GM12878 (cell line): Measurements from ENCODE around the gene GRM5. TPM values are rescaled to one million over a fixed set of nuclear protein-coding genes. Genes with fewer than 3 reads are reported as not detected.

ENCODE experiments used
- ATAC-seq: fragments of 200-7000 bp; cut with Tn5 transposase; 3 replicates; pipeline ENCODE4 v1.9.1; 2020; ENCODE audit warnings: mild to moderate bottlenecking, moderate library complexity
- BruUV-seq: library from RNA; stranded (reverse); fragments of 400-500 nt; replicated peaks from 2 replicates; lab custom pipeline; 2021; lab: Mats Ljungman, UMichigan
- CTCF ChIA-PET: fragments of 300-600 bp; sonication (Branson Sonifier 250); formaldehyde crosslinking; extraction: SDS; loops from one replicate; lab custom pipeline; 2021; ENCODE audit warnings: inconsistent platforms; lab: Yijun Ruan, JAX
- POLR2A ChIA-PET: fragments of 350-600 bp; formaldehyde crosslinking; extraction: SDS; loops from one replicate; lab custom pipeline; 2021; ENCODE audit warnings: inconsistent platforms; lab: Charles Lee
- RAD21 ChIA-PET: fragments of 300-600 bp; sonication (Branson Sonifier 250); formaldehyde crosslinking; loops from one replicate; lab custom pipeline; 2023; ENCODE audit warnings: antibody characterized with exemption; ENCODE audit not compliant: unreplicated experiment; lab: Charles Lee
- SMC1A ChIA-PET: fragments of 300-600 bp; sonication (Branson Sonifier 250); formaldehyde crosslinking; loops from one replicate; lab custom pipeline; 2023; ENCODE audit not compliant: unreplicated experiment, uncharacterized antibody; lab: Charles Lee
- DNase-seq: peaks from one replicate; pipeline ENCODE4 v3.0.0-alpha.2; 2011; ENCODE audit warnings: low read depth, low spot score
- FAIRE-seq: peaks from 3 replicates; lab custom pipeline; 2011; peaks lifted over from hg19 to GRCh38; lab: Jason Lieb, UNC
- H2AFZ ChIP-seq: 2 replicates; pipeline ENCODE4 v1.6.0; 2011; ENCODE audit warnings: low read depth, low read length, control low read depth; ENCODE audit not compliant: control insufficient read depth
- H3K27ac ChIP-seq: 2 replicates; pipeline ENCODE4 v1.5.1; 2011; ENCODE audit warnings: control low read depth; ENCODE audit not compliant: control insufficient read depth, insufficient read depth
- H3K27me3 ChIP-seq, 2 experiments: replicated peaks in 1 of 2; 2 replicates each; pipeline versions ENCODE4 v1.6.0 to v1.6.1; 2011; ENCODE audit warnings: low read length in 1 of 2; ENCODE audit not compliant: control insufficient read depth in 2 of 2, insufficient read depth in 2 of 2
- H3K36me3 ChIP-seq, 2 experiments: 2 replicates each; pipeline ENCODE4 v1.5.1; 2011; ENCODE audit warnings: low read length in 1 of 2; ENCODE audit not compliant: control insufficient read depth in 2 of 2, insufficient read depth in 2 of 2
- H3K4me1 ChIP-seq: 2 replicates; pipeline ENCODE4 v1.6.1; 2011; ENCODE audit warnings: mild to moderate bottlenecking, low read length, moderate library complexity, mixed read lengths; ENCODE audit not compliant: control insufficient read depth, insufficient read depth
- H3K4me2 ChIP-seq: 2 replicates; pipeline ENCODE4 v1.6.0; 2011; ENCODE audit warnings: control low read depth; ENCODE audit not compliant: control insufficient read depth, insufficient read depth
- H3K4me3 ChIP-seq: fragments of 200-600 bp; sonication (generic); 2 replicates; pipeline ENCODE4 v1.5.1; 2016
- H3K79me2 ChIP-seq: 2 replicates; pipeline ENCODE4 v1.6.0; 2011; ENCODE audit warnings: low read length; ENCODE audit not compliant: control insufficient read depth, insufficient read depth
- H3K9ac ChIP-seq: 2 replicates; pipeline ENCODE4 v1.8.0; 2011; ENCODE audit warnings: low read length, control low read depth, mixed read lengths; ENCODE audit not compliant: control insufficient read depth, insufficient read depth
- H3K9me3 ChIP-seq: replicated peaks from 3 replicates; pipeline ENCODE4 v1.5.1; 2011; ENCODE audit warnings: mild to moderate bottlenecking, low read length; ENCODE audit not compliant: control insufficient read depth, insufficient read depth
- H4K20me1 ChIP-seq: 2 replicates; pipeline ENCODE4 v1.6.0; 2011; ENCODE audit not compliant: control insufficient read depth, insufficient read depth
- BACH1 ChIP-seq: fragments of 450-650 bp; IDR thresholded peaks from 2 replicates; pipeline ENCODE4 v1.6.1; 2017; ENCODE audit warnings: mild to moderate bottlenecking, borderline replicate concordance
- BRCA1 ChIP-seq: IDR thresholded peaks from 2 replicates; pipeline ENCODE4 v1.6.1; 2011; ENCODE audit warnings: low read depth, low read length, improper control_type of control experiment
- CBFB ChIP-seq: IDR thresholded peaks from 2 replicates; pipeline ENCODE4 v1.6.1; 2016; ENCODE audit warnings: antibody characterized with exemption, low read depth
- GATAD2B ChIP-seq: fragments of 450-650 bp; conservative IDR thresholded peaks from 2 replicates; pipeline ENCODE4 v1.6.1; 2017; ENCODE audit warnings: low read depth, mild to moderate bottlenecking, moderate library complexity
- POLR2A ChIP-seq: IDR thresholded peaks from 2 replicates; pipeline ENCODE4 v1.6.1; 2011; ENCODE audit warnings: low read depth, mild to moderate bottlenecking, low read length
- POU2F2 ChIP-seq: IDR thresholded peaks from 3 replicates; pipeline ENCODE4 v1.6.1; 2011; ENCODE audit warnings: low read depth, mild to moderate bottlenecking, low read length, borderline replicate concordance
- SMC3 ChIP-seq: IDR thresholded peaks from 2 replicates; pipeline ENCODE4 v1.6.1; 2011; ENCODE audit warnings: low read length, improper control_type of control experiment, borderline replicate concordance
- ZBTB40 ChIP-seq: fragments of 450-650 bp; IDR thresholded peaks from 2 replicates; pipeline ENCODE4 v1.6.1; 2016; ENCODE audit warnings: mild to moderate bottlenecking, moderate library complexity, borderline replicate concordance
- WGBS: methylation state at CpG from one replicate; pipeline ENCODE4 v1.1.6; 2016; ENCODE audit warnings: low lambda C conversion rate; ENCODE audit not compliant: insufficient replicate concordance, insufficient coverage; ENCODE audit errors: missing lambda C conversion rate; 5-methylcytosine and 5-hydroxymethylcytosine counted together
- in situ Hi-C: fragments of 300-500 bp; cut with MboI; formaldehyde crosslinking; loops from 9 replicates; pipeline ENCODE4 v1.14.3; 2018; ENCODE audit warnings: mixed read lengths
- intact Hi-C: fragments of 100-400 bp; cut with micrococcal nuclease; formaldehyde crosslinking; loops from one replicate; pipeline ENCODE4 v1.14.2; 2022; ENCODE audit not compliant: unreplicated experiment
- polyA plus RNA-seq, 11 experiments: library from polyadenylated mRNA; depleted of rRNA in 4 of 11; unstranded in 6 of 11; stranded (reverse) in 5 of 11; fragments of >200 nt; fragmentation: Nextera tagmentation in 4 of 11; fragmentation: Illumina TruSeq in 1 of 11; extraction: Ambion mirVana in 4 of 11; extraction: Trizol in 1 of 11; gene quantifications; 1 replicate in 1 of 11; 2 replicates in 10 of 11; pipeline versions ENCODE4 v1.2.1 to v1.2.3, GENCODE V29; 2011 to 2016; ENCODE audit warnings: inconsistent platforms in 2 of 11, missing spikeins in 2 of 11, low read depth in 1 of 11
- total RNA-seq, 4 experiments: library from RNA; depleted of rRNA in 3 of 4; stranded (reverse); fragments of >200 nt in 3 of 4; fragmentation: Illumina TruSeq in 1 of 4; extraction: Trizol in 1 of 4; gene quantifications; 2 replicates each; pipeline versions ENCODE4 v1.2.1 to v1.2.3, GENCODE V29; 2013 to 2021
- TF ChIP-seq, protein P1 (sequence below): fragments of 450-650 bp; formaldehyde crosslinking; IDR thresholded peaks from 2 replicates; pipeline ENCODE4 v1.4.0; 2022; ENCODE audit warnings: mild to moderate bottlenecking, moderate library complexity
- TF ChIP-seq, protein P2 (sequence below): IDR thresholded peaks from 2 replicates; pipeline ENCODE4 v1.6.1; 2011; ENCODE audit warnings: borderline replicate concordance, low read depth, mild to moderate bottlenecking, moderate library complexity, mixed read lengths, low read length; ENCODE audit not compliant: insufficient read depth; ENCODE audit errors: extremely low read length
- TF ChIP-seq, protein P3 (sequence below): IDR thresholded peaks from 2 replicates; pipeline ENCODE4 v1.6.1; 2011; ENCODE audit warnings: borderline replicate concordance, low read depth, mild to moderate bottlenecking, moderate library complexity, low read length; ENCODE audit not compliant: insufficient read depth, poor library complexity, severe bottlenecking
- TF ChIP-seq, protein P4 (sequence below): fragments of 450-650 bp; IDR thresholded peaks from 2 replicates; pipeline ENCODE4 v1.6.1; 2017; ENCODE audit warnings: borderline replicate concordance

Gene GRM5
- total and polyA plus RNA-seq, 10 of the 15 experiments (the other 5 are each of a cell fraction or from before 2014, with no cell fraction given): not detected

DNA sequence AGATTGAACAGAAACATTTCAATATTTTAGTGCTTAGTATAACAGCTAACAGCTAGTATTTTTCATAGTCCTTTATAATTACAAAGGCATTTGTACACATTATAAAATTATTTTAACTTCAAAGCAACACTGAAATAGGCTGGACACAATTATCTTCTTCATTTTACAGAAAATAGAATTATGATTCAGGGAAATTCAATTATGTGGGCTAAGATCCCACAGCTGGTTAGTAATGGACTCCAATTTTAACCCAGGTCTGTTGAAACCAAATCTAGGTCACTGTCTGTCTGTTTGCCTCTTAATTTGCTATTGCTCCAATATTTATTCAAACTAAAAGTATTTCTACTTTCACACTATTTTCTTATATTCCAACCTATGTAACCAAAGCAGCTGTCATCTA lies 574.1 kb downstream of the GRM5 start (continued):
- TF ChIP-seq, protein P1, sequence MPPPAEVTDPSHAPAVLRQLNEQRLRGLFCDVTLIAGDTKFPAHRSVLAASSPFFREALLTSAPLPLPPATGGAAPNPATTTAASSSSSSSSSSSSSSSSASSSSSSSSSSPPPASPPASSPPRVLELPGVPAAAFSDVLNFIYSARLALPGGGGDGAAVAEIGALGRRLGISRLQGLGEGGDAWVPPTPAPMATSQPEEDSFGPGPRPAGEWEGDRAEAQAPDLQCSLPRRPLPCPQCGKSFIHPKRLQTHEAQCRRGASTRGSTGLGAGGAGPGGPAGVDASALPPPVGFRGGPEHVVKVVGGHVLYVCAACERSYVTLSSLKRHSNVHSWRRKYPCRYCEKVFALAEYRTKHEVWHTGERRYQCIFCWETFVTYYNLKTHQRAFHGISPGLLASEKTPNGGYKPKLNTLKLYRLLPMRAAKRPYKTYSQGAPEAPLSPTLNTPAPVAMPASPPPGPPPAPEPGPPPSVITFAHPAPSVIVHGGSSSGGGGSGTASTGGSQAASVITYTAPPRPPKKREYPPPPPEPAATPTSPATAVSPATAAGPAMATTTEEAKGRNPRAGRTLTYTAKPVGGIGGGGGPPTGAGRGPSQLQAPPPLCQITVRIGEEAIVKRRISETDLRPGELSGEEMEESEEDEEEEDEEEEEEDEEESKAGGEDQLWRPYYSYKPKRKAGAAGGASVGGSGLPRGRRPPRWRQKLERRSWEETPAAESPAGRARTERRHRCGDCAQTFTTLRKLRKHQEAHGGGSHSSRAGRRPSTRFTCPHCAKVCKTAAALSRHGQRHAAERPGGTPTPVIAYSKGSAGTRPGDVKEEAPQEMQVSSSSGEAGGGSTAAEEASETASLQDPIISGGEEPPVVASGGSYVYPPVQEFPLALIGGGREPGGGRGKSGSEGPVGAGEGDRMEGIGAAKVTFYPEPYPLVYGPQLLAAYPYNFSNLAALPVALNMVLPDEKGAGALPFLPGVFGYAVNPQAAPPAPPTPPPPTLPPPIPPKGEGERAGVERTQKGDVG (CRISPR knock-in tag): no peak
- TF ChIP-seq CBFB: no peak

- Histone ChIP-seq H3K36me3 (no peaks in the 10 kb centered on the region), H3K4me2 (no peak overlapping the region), H3K79me2 (no peaks in the 10 kb centered on the region), H3K27ac (no peak overlapping the region), H3K9ac (no peak overlapping the region), H3K9me3 (no peaks in the 10 kb centered on the region), H3K4me1 (peaks cover 8% of the 10 kb centered on the region), H3K4me3 (no peak overlapping the region), H2AFZ (no peak overlapping the region), H3K27me3 (no peaks in the 10 kb centered on the region), H4K20me1 (no peaks in the 10 kb centered on the region)
- in situ Hi-C loops: no loop called here
- SMC1A ChIA-PET: no interaction called here
- intact Hi-C loops: no loop called here
- WGBS: 52% methylated on average over 2 of the region's 2 CpGs
- no peak for ATAC-seq
- CTCF ChIA-PET: no interaction called here
- RAD21 ChIA-PET: no interaction called here
- POLR2A ChIA-PET: no interaction called here
- BruUV-seq: no TSS peak
- no peak for DNase-seq
- no peak for FAIRE-seq
- TF ChIP-seq, protein P2, sequence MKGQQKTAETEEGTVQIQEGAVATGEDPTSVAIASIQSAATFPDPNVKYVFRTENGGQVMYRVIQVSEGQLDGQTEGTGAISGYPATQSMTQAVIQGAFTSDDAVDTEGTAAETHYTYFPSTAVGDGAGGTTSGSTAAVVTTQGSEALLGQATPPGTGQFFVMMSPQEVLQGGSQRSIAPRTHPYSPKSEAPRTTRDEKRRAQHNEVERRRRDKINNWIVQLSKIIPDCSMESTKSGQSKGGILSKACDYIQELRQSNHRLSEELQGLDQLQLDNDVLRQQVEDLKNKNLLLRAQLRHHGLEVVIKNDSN: no peak
- TF ChIP-seq GATAD2B (no peak), POU2F2 (no peak), SMC3 (no peak), POLR2A (no peak), BACH1 (no peak), BRCA1 (no peak), ZBTB40 (no peak)
- TF ChIP-seq, protein P3, sequence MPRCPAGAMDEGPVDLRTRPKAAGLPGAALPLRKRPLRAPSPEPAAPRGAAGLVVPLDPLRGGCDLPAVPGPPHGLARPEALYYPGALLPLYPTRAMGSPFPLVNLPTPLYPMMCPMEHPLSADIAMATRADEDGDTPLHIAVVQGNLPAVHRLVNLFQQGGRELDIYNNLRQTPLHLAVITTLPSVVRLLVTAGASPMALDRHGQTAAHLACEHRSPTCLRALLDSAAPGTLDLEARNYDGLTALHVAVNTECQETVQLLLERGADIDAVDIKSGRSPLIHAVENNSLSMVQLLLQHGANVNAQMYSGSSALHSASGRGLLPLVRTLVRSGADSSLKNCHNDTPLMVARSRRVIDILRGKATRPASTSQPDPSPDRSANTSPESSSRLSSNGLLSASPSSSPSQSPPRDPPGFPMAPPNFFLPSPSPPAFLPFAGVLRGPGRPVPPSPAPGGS: no peak
- TF ChIP-seq, protein P4, sequence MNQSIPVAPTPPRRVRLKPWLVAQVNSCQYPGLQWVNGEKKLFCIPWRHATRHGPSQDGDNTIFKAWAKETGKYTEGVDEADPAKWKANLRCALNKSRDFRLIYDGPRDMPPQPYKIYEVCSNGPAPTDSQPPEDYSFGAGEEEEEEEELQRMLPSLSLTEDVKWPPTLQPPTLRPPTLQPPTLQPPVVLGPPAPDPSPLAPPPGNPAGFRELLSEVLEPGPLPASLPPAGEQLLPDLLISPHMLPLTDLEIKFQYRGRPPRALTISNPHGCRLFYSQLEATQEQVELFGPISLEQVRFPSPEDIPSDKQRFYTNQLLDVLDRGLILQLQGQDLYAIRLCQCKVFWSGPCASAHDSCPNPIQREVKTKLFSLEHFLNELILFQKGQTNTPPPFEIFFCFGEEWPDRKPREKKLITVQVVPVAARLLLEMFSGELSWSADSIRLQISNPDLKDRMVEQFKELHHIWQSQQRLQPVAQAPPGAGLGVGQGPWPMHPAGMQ: no peak
These were observed 576.8 kb downstream of the GRM5 start for GRCh38 chr11:88489030-88489429.
